ENCODE results near the gene TNFRSF11A.
A peak's percentile ranks its signal among the peaks of the same experiment; 100 is the strongest.

The TNFRSF11A gene

DNA sequence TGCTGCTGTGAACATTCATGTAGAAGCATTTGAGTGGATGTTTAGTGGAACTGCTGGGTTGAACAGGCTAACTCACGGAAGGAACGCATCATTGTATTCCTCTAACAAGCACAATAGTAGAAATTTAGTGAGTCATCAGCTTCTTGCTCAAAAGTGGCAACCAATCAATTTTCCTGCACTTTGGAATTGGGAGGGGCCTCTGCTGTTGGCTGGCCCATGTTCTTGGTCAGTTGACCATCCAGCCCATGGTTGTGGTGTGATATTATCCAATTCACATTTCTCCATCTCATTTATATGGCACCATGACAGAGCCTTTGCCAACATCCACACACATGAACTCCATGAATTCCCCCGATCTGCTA lies 95.0 kb downstream of the TNFRSF11A start:
- DNase-seq (ENCODE audit: low spot score), result no peak

DNA sequence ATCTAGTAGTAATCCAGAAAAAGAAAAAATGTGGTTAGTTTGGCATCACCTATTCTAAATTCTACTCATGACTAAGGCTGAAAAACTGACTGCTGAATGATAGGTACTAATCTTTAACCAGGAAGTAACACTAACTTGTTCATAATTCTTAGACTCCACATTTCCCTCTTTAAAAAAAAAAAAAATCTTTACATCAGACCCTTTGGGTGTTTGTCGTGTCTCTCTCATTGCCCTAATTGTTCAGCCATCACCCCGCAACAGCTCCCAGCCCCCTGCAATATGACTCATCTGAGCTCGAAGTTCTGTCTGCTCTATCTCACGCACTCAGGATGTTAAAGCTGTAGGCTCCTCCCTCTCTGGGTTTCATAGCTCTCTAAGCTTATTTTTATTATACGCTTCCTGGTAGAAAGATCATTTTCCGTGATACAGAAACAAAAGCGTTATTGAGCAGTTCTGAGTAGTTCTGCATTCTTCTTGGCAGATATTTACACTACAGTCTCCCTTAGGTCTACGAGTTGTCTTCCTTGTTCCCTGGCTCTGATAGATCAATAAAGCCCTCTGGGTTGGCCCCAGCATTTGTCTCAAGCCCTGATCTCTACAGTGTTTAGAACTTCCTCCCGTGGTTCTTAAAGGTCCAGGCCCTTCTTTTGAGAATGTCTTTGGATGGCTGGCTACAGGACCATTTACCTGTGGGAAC lies 95.6 kb downstream of the TNFRSF11A start:
- no peak for DNase-seq (ENCODE audit: low spot score)

DNA sequence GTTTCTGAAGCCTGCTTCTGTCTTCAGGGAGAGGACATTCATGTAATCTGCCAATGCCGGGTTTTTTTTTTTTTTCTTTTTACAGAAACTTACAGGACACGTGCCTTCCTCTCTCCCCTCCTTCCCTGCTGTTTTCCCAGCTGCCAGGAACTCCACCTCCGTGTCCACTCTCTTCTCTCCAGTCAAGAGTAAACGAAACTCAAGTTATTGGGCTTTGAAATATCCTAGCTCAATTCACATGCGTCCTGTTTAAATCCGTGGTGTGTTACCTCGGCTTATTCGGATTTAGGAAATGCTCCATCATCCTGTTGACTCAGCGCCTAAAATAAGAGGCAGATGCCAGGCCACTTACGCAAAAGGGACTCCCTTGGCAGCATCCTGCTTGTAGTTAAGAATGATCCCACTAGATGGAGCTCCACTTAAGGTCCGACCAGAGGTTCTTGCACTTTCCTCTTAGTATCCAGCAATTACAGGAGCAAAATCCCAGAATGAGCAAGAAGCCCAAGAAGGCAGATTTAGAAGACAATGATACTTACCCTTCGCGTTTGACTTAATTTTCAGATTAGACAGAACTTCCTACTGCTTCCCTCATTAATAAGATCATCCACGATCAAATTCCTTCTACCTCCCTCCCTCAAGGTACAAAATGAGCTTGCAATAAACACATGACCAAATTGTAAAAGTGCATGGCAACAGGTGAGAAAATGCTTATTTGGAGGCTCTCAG lies 100.5 kb downstream of the TNFRSF11A start:
- DNase-seq (ENCODE audit: low spot score), result peak; percentile 84

DNA sequence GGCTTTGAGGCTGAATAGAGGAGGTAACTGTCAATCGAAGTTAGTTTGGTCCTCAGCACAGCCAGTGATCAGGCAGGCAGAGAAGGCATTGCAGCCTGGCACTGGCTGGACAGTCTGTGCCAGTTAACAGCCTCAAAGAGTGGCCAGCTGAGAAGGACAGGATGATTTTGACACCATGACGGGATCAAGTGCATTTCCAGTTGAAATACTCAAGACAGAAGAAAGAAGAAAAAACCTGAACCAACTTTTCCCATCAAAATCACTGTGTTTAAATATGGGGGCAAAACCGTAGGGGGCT lies 101.0 kb downstream of the TNFRSF11A start:
- no peak for DNase-seq (ENCODE audit: low spot score)

DNA sequence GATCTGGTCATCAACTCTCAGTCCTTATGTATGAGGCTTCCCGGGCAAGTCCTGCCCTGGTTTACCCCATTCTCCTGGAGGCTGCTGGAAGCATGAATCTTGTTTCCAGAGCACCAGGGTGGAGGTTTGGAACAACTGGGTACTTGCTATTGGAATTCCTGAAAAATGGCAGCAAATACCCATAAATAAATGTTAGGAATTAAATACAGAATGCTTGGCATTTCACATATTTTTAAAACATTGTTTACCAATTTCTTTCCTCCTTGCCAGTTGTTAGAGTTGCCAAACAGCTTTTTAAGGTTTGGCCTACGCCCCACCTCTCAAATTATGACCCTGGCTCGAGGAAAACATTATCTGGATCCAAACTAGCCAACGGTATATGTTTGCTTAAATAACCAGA lies 107.1 kb downstream of the TNFRSF11A start:
- DNase-seq (ENCODE audit: low spot score), result no peak

DNA sequence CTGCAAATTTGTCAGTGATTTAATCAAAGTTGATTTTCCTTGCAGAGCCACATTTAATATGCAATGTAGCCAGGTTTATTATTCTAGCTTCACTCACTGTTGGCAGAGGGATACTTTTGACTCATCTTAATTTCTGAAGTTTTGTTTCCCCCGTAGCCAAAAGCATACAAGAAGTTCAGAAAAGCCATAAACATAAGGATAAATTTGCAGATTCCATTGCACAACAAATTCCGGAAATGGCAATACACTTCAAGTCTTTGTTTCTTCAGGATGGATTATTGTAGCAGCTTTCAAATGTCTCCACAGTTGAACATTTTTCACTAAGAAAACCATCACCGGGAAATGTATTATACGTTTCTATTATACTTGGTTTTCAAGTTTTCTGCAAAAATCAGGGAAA lies 109.7 kb downstream of the TNFRSF11A start:
- no peak for DNase-seq (ENCODE audit: low spot score)

DNA sequence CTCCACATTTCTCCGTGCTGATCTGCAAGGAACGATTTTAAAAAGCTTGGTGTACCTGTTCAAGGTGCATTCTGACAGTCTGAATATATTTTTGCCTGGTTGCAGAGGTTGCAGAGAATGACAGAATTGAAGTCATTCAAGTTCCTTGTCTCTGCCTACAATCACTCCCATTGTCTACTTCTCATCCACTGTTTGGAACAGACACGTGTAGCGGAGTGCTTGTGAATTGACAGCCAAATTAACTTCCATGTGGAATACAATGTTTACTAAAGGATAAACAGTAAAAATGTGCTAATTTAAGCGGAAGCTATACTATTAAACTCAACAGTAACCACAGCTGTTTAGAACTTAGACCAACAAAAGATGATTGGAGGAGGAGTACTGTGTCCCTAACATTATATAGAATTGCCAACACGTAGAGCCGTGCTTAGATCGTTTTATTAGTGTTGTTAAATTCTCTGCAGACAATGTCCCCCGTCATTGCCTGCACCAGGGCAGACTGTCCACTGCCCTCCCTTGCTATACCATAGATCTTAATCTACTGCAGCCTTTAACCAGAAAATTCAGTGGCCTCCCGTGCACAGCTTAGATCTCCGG lies 110.4 kb downstream of the TNFRSF11A start:
- DNase-seq (ENCODE audit: low spot score), result no peak

DNA sequence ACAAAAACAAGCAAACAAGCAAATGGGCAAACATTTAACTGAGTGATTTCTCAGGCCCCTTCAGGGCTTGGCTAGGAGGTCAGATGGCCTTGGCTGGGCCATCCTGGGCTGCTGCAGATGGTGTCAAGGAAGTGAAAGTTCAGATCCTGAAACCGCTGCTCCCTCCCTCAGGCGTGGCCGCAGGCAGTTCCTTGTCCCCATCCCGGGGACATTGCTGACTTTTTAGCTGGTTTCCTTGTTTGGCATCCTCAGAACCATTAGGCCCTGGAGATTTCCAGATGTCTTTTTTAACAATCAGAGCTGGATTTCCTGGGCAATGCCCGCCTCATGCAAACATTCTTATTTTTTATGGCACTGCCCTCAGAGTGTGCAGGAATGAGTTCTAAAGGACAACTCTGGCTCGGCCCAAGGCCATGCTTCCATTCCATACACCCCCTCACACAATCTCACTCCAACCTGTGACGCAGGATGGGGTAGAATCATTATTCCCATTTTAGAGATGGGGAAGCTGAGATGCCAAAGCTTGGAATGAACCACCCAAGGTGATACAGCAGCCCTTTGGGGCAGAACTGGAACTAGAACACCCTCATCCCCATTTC lies 111.6 kb downstream of the TNFRSF11A start:
- DNase-seq (ENCODE audit: low spot score), result no peak

DNA sequence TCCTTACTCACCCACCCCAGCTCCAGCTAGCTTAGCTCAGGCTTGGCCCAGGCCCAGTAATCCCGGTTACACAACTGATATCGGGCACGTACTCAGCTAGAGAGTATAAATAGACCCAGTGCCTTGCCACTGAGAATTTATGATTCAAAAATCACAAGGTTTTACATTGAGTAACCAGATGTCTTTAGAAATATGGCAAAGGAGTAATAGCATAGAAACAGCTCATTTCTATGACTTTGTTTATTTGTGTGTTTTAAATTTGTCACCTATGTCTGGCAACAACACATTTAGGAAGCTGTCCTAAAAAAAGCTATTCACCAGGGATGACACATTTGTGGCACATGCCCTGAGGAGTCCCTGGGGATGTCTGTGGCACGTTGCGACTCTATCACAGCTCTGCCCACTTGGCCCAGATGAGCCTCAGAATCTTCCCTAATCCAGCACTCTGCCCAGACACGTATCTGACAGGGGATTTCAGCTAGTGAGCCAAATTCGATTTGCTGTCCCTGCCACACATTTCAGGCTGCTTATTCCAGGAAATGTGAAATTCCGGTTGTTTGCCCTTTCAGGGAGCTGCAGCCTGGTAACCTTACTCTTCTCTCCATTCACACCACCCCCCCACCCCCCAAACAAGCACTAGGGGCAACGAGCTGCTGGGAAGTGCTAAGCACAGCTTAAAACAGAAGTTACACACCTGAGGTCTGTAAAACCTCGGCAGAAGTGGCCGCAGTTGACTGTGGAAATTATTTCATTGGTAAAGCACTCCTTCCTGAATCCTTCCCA lies 112.3 kb downstream of the TNFRSF11A start:
- no peak for DNase-seq (ENCODE audit: low spot score)

DNA sequence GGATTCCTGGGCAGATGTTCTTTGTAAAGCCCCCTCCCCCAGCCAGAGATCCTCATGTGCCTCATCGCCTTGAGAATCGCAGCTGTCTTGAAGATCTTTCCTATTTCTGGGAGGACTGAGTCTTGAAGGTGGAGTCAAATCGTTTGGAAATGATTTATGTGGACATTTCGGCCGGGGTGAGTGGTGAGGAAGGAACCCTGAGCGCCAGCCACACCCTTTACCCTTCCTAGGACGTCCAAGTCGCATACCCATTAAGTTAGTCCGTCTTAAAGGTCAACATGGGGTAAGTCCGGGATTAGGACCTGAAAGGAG lies 112.9 kb downstream of the TNFRSF11A start:
- DNase-seq (ENCODE audit: low spot score), result no peak

DNA sequence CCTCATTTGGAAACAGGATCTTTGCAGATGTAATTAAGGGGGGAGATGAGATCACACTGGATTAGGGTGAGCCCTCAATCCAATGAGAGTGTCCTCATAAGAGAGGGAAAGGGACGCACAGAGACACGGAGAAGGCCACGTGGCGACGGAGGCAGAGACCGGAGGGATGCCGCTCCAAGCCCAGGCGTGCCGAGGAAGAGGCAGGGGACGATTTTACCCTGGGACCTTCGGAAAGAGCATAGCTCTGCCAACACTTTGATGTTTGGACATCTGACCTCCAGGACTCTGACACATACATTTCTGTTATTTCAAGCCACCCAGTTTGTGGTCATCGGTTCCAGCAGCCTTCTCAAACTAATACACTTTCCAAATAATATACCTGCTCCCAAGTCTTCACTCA lies 113.3 kb downstream of the TNFRSF11A start:
- DNase-seq (ENCODE audit: low spot score), result no peak

DNA sequence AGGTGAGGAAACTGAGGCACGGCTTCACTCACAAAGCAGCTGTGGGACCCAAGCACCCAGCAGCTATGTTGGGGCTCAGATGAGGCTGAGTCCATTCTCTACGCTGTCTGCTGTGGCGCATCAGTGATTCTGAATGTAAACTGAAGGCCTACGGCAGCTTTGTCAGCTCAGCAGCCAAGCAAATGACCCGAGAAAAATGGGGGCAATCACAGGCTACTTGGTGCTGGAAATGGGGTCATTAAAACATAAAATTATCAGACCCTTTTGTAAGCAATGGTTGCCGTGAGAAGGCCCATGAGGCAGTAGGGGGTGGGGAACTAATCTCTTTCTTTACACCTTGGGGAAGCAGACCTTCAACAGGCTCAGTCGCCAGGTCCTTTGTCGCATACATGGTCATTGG lies 113.8 kb downstream of the TNFRSF11A start:
- DNase-seq (ENCODE audit: low spot score), result no peak

Data from NAMALWA (cell line).